K562 (cell line): ENCODE data around the gene NOA1. TPM values are rescaled to one million over a fixed set of nuclear protein-coding genes. Genes with fewer than 3 reads are reported as not detected.

Source experiments
- C11orf30 ChIP-seq: fragments of 450-650 bp; IDR thresholded peaks from 2 replicates; pipeline ENCODE4 v1.6.1; 2016; ENCODE audit warnings: low read depth, mild to moderate bottlenecking
- CREM ChIP-seq: IDR thresholded peaks from 2 replicates; pipeline ENCODE4 v1.6.1; 2014; ENCODE audit warnings: antibody characterized with exemption, low read depth
- ETS1 ChIP-seq: conservative IDR thresholded peaks from 2 replicates; pipeline ENCODE4 v1.6.1; 2011; ENCODE audit warnings: low read depth, mild to moderate bottlenecking, low read length; ENCODE audit not compliant: control insufficient read depth
- FOXP1 ChIP-seq: sonication (generic); formaldehyde crosslinking; IDR thresholded peaks from 2 replicates; pipeline ENCODE4 v1.8.0; 2022; ENCODE audit warnings: mild to moderate bottlenecking, missing genetic modification reagents
- HCFC1 ChIP-seq: IDR thresholded peaks from 2 replicates; pipeline ENCODE4 v1.6.1; 2012; ENCODE audit warnings: low read depth, low read length, improper control_type of control experiment
- KDM5B ChIP-seq: fragments of 200-600 bp; sonication (generic); IDR thresholded peaks from 2 replicates; pipeline ENCODE4 v1.6.1; 2012; ENCODE audit warnings: low read depth, mild to moderate bottlenecking, moderate library complexity, low read length, control low read depth, inconsistent platforms; ENCODE audit not compliant: insufficient replicate concordance
- MLLT1 ChIP-seq, 2 experiments: fragments of 450-650 bp; IDR thresholded peaks; 2 replicates each; pipeline ENCODE4 v1.6.1; 2016
- NFRKB ChIP-seq: fragments of 450-650 bp; IDR thresholded peaks from 2 replicates; pipeline ENCODE4 v1.6.1; 2016; ENCODE audit warnings: low read depth
- STAG1 ChIP-seq: sonication (generic); formaldehyde crosslinking; IDR thresholded peaks from 2 replicates; pipeline ENCODE4 v1.5.0; 2020; ENCODE audit warnings: missing genetic modification reagents, borderline replicate concordance
- THAP12 ChIP-seq: fragments of 250-450 bp; sonication (Bioruptor Pico); IDR thresholded peaks from 2 replicates; pipeline ENCODE4 v1.9.0; 2021; ENCODE audit warnings: mild to moderate bottlenecking, inconsistent platforms
- ZNF175 ChIP-seq: fragments of 200-800 bp; sonication (Bioruptor generic); IDR thresholded peaks from 2 replicates; pipeline ENCODE4 v1.6.1; 2016; ENCODE audit warnings: low read depth, mild to moderate bottlenecking, missing genetic modification characterization, missing compliant biosample characterization
- ZNF217 ChIP-seq: sonication (generic); formaldehyde crosslinking; IDR thresholded peaks from 2 replicates; pipeline ENCODE4 v1.8.0; 2022; ENCODE audit warnings: mild to moderate bottlenecking, missing genetic modification reagents
- ZNF655 ChIP-seq: fragments of 250-450 bp; sonication (Bioruptor Pico); IDR thresholded peaks from 2 replicates; pipeline ENCODE4 v1.5.0; 2021
- ZNF79 ChIP-seq: fragments of 250-450 bp; sonication (Bioruptor Pico); IDR thresholded peaks from 2 replicates; pipeline ENCODE4 v1.4.0; 2020; ENCODE audit warnings: low read depth, mild to moderate bottlenecking, moderate library complexity
- polyA plus RNA-seq, 8 experiments: library from polyadenylated mRNA; depleted of rRNA in 4 of 8; stranded (reverse) in 5 of 8; unstranded in 3 of 8; fragments of >200 nt; fragmentation: Nextera tagmentation in 2 of 8; fragmentation: Illumina TruSeq in 1 of 8; extraction: Ambion mirVana in 2 of 8; extraction: Trizol in 1 of 8; gene quantifications; 2 replicates each; pipeline versions ENCODE4 v1.2.1 to v1.2.3, GENCODE V29; 2011 to 2014; ENCODE audit warnings: inconsistent platforms in 1 of 8, missing spikeins in 1 of 8
- total RNA-seq, 7 experiments: library from RNA; depleted of rRNA in 6 of 7; stranded (reverse); fragments of >200 nt in 6 of 7; fragmentation: Illumina TruSeq in 2 of 7; extraction: Trizol in 2 of 7; gene quantifications; 2 replicates each; pipeline versions ENCODE4 v1.2.1 to v1.2.3, GENCODE V29; 2011 to 2021; ENCODE audit warnings: low replicate concordance in 1 of 7
- TF ChIP-seq, protein P1 (sequence below): fragments of 450-650 bp; IDR thresholded peaks from 2 replicates; pipeline ENCODE4 v1.7.1; 2018; ENCODE audit warnings: mild to moderate bottlenecking, low read depth; ENCODE audit not compliant: partially characterized antibody
- TF ChIP-seq, protein P2 (sequence below): fragments of 250-450 bp; sonication (Bioruptor Pico); IDR thresholded peaks from 2 replicates; pipeline ENCODE4 v1.4.0; 2020; ENCODE audit warnings: mild to moderate bottlenecking, moderate library complexity

Gene NOA1
- total and polyA plus RNA-seq, 9 of the 15 experiments (the other 6 are each of a cell fraction or from before 2014, with no cell fraction given): 2.6 to 26.6 (median 16.7) TPM

DNA sequence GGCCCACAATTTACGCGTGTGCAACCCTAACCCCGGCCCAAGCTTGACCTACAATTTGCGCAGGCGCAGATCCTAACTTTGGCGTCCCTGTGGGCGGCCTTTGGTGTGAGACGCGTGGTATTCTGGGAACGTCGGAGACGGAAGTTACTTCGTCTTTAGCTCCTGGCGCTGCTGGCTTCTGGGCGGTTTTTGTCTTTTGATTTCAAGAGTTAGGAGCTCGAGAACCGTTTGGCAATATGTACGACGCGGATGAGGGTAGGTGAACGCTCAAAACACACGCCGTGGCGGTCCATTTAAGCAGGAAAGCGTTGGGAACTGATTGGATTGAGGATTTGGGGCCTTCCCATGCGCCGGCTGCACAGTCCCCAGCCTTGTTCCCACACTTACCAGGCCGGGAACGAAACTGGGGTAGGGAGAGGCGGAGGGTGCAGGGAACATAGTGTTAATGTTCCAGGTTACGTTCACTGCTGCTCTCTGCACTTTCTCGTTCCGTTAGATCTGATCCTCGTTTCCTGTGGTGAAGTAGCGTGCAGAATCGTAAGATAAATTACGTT lies 1.4 kb upstream of the NOA1 start, which contains the start of gene POLR2B (continued):
- TF ChIP-seq ZNF175 (CRISPR knock-in tag) (no peak), HCFC1 (peak; percentile 53; the same call in 1 of the 2 replicates), KDM5B (peak; percentile 71), STAG1 (CRISPR knock-in tag) (no peak), C11orf30 (peak; percentile 64), NFRKB (peak; percentile 25; the same call in 1 of the 2 replicates), ETS1 (peak; percentile 63; the same call in 1 of the 2 replicates), ZNF655 (CRISPR knock-in tag) (no peak), MLLT1 (IDR thresholded peaks at IDR 0.05) (peak; percentile 34 to 47; a peak in 3 of 4 replicates), FOXP1 (CRISPR knock-in tag) (peak; percentile 77), ZNF79 (CRISPR knock-in tag) (no peak), ZNF217 (CRISPR knock-in tag) (no peak), CREM (peak; percentile 95), THAP12 (CRISPR knock-in tag) (peak; percentile 55; the same call in 1 of the 2 replicates)
- TF ChIP-seq, protein P1, sequence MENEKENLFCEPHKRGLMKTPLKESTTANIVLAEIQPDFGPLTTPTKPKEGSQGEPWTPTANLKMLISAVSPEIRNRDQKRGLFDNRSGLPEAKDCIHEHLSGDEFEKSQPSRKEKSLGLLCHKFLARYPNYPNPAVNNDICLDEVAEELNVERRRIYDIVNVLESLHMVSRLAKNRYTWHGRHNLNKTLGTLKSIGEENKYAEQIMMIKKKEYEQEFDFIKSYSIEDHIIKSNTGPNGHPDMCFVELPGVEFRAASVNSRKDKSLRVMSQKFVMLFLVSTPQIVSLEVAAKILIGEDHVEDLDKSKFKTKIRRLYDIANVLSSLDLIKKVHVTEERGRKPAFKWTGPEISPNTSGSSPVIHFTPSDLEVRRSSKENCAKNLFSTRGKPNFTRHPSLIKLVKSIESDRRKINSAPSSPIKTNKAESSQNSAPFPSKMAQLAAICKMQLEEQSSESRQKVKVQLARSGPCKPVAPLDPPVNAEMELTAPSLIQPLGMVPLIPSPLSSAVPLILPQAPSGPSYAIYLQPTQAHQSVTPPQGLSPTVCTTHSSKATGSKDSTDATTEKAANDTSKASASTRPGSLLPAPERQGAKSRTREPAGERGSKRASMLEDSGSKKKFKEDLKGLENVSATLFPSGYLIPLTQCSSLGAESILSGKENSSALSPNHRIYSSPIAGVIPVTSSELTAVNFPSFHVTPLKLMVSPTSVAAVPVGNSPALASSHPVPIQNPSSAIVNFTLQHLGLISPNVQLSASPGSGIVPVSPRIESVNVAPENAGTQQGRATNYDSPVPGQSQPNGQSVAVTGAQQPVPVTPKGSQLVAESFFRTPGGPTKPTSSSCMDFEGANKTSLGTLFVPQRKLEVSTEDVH: peak; percentile 20
- TF ChIP-seq, protein P2, sequence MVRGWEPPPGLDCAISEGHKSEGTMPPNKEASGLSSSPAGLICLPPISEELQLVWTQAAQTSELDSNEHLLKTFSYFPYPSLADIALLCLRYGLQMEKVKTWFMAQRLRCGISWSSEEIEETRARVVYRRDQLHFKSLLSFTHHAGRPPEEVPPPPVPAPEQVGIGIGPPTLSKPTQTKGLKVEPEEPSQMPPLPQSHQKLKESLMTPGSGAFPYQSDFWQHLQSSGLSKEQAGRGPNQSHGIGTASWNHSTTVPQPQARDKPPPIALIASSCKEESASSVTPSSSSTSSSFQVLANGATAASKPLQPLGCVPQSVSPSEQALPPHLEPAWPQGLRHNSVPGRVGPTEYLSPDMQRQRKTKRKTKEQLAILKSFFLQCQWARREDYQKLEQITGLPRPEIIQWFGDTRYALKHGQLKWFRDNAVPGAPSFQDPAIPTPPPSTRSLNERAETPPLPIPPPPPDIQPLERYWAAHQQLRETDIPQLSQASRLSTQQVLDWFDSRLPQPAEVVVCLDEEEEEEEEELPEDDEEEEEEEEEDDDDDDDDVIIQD (CRISPR knock-in tag): no peak
